HepG2 (cell line): ENCODE results near the gene BAIAP3. TPM values are rescaled to one million over a fixed set of nuclear protein-coding genes. Genes with fewer than 3 reads are reported as not detected.

Experiments used
- ATAC-seq: fragments of 200-7000 bp; cut with Tn5 transposase; 3 replicates; pipeline ENCODE4 v1.9.1; 2020; ENCODE audit warnings: mild to moderate bottlenecking, moderate library complexity
- BruUV-seq: library from RNA; stranded (reverse); fragments of 400-500 nt; replicated peaks from 2 replicates; lab custom pipeline; 2021; lab: Mats Ljungman, UMichigan
- CTCF ChIA-PET: fragments of 300-600 bp; formaldehyde crosslinking; extraction: SDS; loops from one replicate; lab custom pipeline; 2021; ENCODE audit warnings: low total read pairs, inconsistent platforms, low intra/inter-chr PET ratio; lab: Yijun Ruan, JAX
- POLR2A ChIA-PET: fragments of 350-600 bp; sonication (Branson Sonifier 250); formaldehyde crosslinking; loops from one replicate; lab custom pipeline; 2020; ENCODE audit warnings: antibody characterized with exemption, inconsistent platforms; lab: Yijun Ruan, JAX
- DNase-seq: peaks from one replicate; pipeline ENCODE4 v3.0.0-alpha.2; 2015; ENCODE audit warnings: low spot score
- FAIRE-seq: peaks from 3 replicates; lab custom pipeline; 2011; peaks lifted over from hg19 to GRCh38; lab: Jason Lieb, UNC
- H2AFZ ChIP-seq: one replicate; pipeline ENCODE4 v1.6.1; 2011; ENCODE audit warnings: low read length, inconsistent platforms
- H3K27ac ChIP-seq: fragments of 300-600 bp; 3 replicates; pipeline ENCODE4 v1.8.0; 2011; ENCODE audit warnings: mixed run types, mild to moderate bottlenecking, mixed read lengths, low read length, inconsistent platforms; ENCODE audit not compliant: insufficient read depth; ENCODE audit errors: extremely low read length
- H3K27me3 ChIP-seq, 2 experiments: fragments of 200-600 bp in 1 of 2; 2 replicates in 1 of 2; 3 replicates in 1 of 2; pipeline versions ENCODE4 v1.6.0 to v1.8.0; 2011; ENCODE audit warnings: low read length in 2 of 2, mild to moderate bottlenecking in 2 of 2, moderate library complexity in 2 of 2, inconsistent platforms in 1 of 2; ENCODE audit not compliant: insufficient read depth in 2 of 2, control insufficient read depth in 1 of 2
- H3K36me3 ChIP-seq, 2 experiments: fragments of 200-600 bp in 1 of 2; replicated peaks in 1 of 2; 2 replicates in 1 of 2; 3 replicates in 1 of 2; pipeline versions ENCODE4 v1.5.1 to v1.8.0; 2011; ENCODE audit warnings: low read length in 2 of 2, inconsistent platforms in 1 of 2; ENCODE audit not compliant: insufficient read depth in 2 of 2, control insufficient read depth in 1 of 2
- H3K4me1 ChIP-seq: 2 replicates; pipeline ENCODE4 v1.5.1; 2012; ENCODE audit warnings: low read length, inconsistent platforms; ENCODE audit not compliant: insufficient read depth
- H3K4me2 ChIP-seq: 2 replicates; pipeline ENCODE4 v1.6.0; 2011; ENCODE audit warnings: low read depth, low read length, inconsistent platforms
- H3K4me3 ChIP-seq, 3 experiments: fragments of 200-600 bp in 1 of 3; sonication (generic), shearing (Covaris generic) in 1 of 3; replicated peaks in 1 of 3; 2 replicates each; pipeline ENCODE4 v1.5.1; 2011 to 2016; ENCODE audit warnings: low read length in 3 of 3, inconsistent platforms in 2 of 3, low read depth in 2 of 3, mild to moderate bottlenecking in 2 of 3, control low read depth in 1 of 3, mixed read lengths in 1 of 3; ENCODE audit not compliant: insufficient read depth in 1 of 3
- H3K79me2 ChIP-seq: one replicate; pipeline ENCODE4 v1.6.1; 2011; ENCODE audit warnings: low read length, inconsistent platforms; ENCODE audit not compliant: insufficient read depth
- H3K9ac ChIP-seq: 2 replicates; pipeline ENCODE4 v1.6.0; 2011; ENCODE audit warnings: mild to moderate bottlenecking, low read depth, low read length, inconsistent platforms; ENCODE audit not compliant: insufficient read depth
- H3K9me3 ChIP-seq: 2 replicates; pipeline ENCODE4 v1.5.1; 2012; ENCODE audit warnings: mild to moderate bottlenecking, low read length
- H4K20me1 ChIP-seq: 2 replicates; pipeline ENCODE4 v1.6.0; 2011; ENCODE audit warnings: inconsistent platforms, mild to moderate bottlenecking, low read length, moderate library complexity; ENCODE audit not compliant: insufficient read depth
- DRAP1 ChIP-seq: IDR thresholded peaks from 2 replicates; pipeline ENCODE4 v1.6.1; 2016; ENCODE audit warnings: missing genetic modification reagents, missing compliant biosample characterization
- EZH2 ChIP-seq: conservative IDR thresholded peaks from 2 replicates; pipeline ENCODE4 v1.6.1; 2012; ENCODE audit warnings: mild to moderate bottlenecking, low read depth, low read length, moderate library complexity
- FOXP4 ChIP-seq: sonication (generic); formaldehyde crosslinking; IDR thresholded peaks from 2 replicates; pipeline ENCODE4 v1.4.0; 2020; ENCODE audit warnings: missing genetic modification reagents
- LCORL ChIP-seq, 2 experiments: fragments of 450-650 bp in 1 of 2; sonication (generic) in 1 of 2; formaldehyde crosslinking in 1 of 2; IDR thresholded peaks; 2 replicates each; pipeline versions ENCODE4 v1.5.0 to v1.6.1; 2017 to 2020; ENCODE audit warnings: antibody characterized with exemption in 1 of 2, missing genetic modification reagents in 1 of 2
- NPAS2 ChIP-seq: sonication (generic); formaldehyde crosslinking; IDR thresholded peaks from 2 replicates; pipeline ENCODE4 v1.8.0; 2022; ENCODE audit warnings: mild to moderate bottlenecking, missing genetic modification reagents, borderline replicate concordance
- PCBP1 ChIP-seq: fragments of 200-400 bp; formaldehyde crosslinking; IDR thresholded peaks from 2 replicates; pipeline ENCODE4 v1.6.1; 2017; ENCODE audit warnings: mild to moderate bottlenecking, low read depth, low read length, borderline replicate concordance
- TCF7L2 ChIP-seq: IDR thresholded peaks from 2 replicates; pipeline ENCODE4 v1.6.1; 2011; ENCODE audit warnings: mild to moderate bottlenecking, low read depth, low read length, moderate library complexity
- TGIF2 ChIP-seq: IDR thresholded peaks from 2 replicates; pipeline ENCODE4 v1.6.1; 2016; ENCODE audit warnings: control low read depth, missing compliant biosample characterization
- ZBTB7B ChIP-seq: sonication (generic); formaldehyde crosslinking; IDR thresholded peaks from 2 replicates; pipeline ENCODE4 v1.4.0; 2020; ENCODE audit warnings: missing genetic modification reagents
- ZNF354B ChIP-seq: sonication (generic); formaldehyde crosslinking; IDR thresholded peaks from 2 replicates; pipeline ENCODE4 v1.8.0; 2022; ENCODE audit warnings: mild to moderate bottlenecking, missing genetic modification reagents
- ZNF747 ChIP-seq: sonication (generic); formaldehyde crosslinking; IDR thresholded peaks from 2 replicates; pipeline ENCODE4 v1.8.1; 2023; ENCODE audit warnings: missing genetic modification reagents, mild to moderate bottlenecking, borderline replicate concordance
- ZNF788 ChIP-seq: sonication (generic); formaldehyde crosslinking; IDR thresholded peaks from 2 replicates; pipeline ENCODE4 v1.5.0; 2020; ENCODE audit warnings: mild to moderate bottlenecking, missing genetic modification reagents, borderline replicate concordance
- ZNF879 ChIP-seq: sonication (generic); formaldehyde crosslinking; IDR thresholded peaks from 2 replicates; pipeline ENCODE4 v1.8.1; 2023; ENCODE audit warnings: missing genetic modification reagents
- WGBS: methylation state at CpG from one replicate; pipeline ENCODE4 v1.1.6; 2017; ENCODE audit warnings: low lambda C conversion rate; 5-methylcytosine and 5-hydroxymethylcytosine counted together
- in situ Hi-C: cut with HindIII; loops from 2 replicates; pipeline ENCODE4 v1.10.0; 2017; ENCODE audit warnings: low pct_unique_long_range_greater_than_20kb; ENCODE audit not compliant: extremely low pct_ligation_motif_present
- intact Hi-C: fragments of 100-400 bp; cut with micrococcal nuclease; formaldehyde crosslinking; loops from one replicate; pipeline ENCODE4 v1.10.0; 2022; ENCODE audit not compliant: unreplicated experiment
- polyA plus RNA-seq, 8 experiments: library from polyadenylated mRNA; depleted of rRNA in 3 of 8; stranded (reverse) in 7 of 8; unstranded in 1 of 8; fragments of >200 nt; fragmentation: Illumina TruSeq in 4 of 8; extraction: Trizol in 4 of 8; gene quantifications; 2 replicates each; pipeline versions ENCODE4 v1.2.1 to v1.2.3, GENCODE V29; 2011 to 2016; ENCODE audit warnings: low read depth in 4 of 8, missing spikeins in 1 of 8, mixed read lengths in 1 of 8; ENCODE audit not compliant: insufficient read depth in 1 of 8
- total RNA-seq, 5 experiments: library from RNA; depleted of rRNA; stranded (reverse); fragments of >200 nt; fragmentation: Illumina TruSeq; extraction: Trizol; gene quantifications; 2 replicates each; pipeline ENCODE4 v1.2.3, GENCODE V29; 2016; ENCODE audit warnings: low read depth in 1 of 5
- TF ChIP-seq, protein P1 (sequence below): sonication (generic); formaldehyde crosslinking; conservative IDR thresholded peaks from 2 replicates; pipeline ENCODE4 v1.4.0; 2020; ENCODE audit warnings: mild to moderate bottlenecking, missing genetic modification reagents, moderate library complexity

Gene BAIAP3
- total and polyA plus RNA-seq, 2 of the 13 experiments (the other 11 are each of a cell fraction or from before 2014, with no cell fraction given): 3.2 to 5.7 TPM

GRCh38 chr16:1330931-1331711 is 2.3 kb upstream of the BAIAP3 start (continued):
- TF ChIP-seq ZNF354B (no peak), PCBP1 (no peak)

- ATAC-seq (peak; percentile 72), FAIRE-seq (peak; percentile 70), DNase-seq (peak; percentile 92)
- intact Hi-C loops (no loop called here), in situ Hi-C loops (no loop called here)
- peak overlapping the region; percentile 99 for H3K4me2 ChIP-seq
- ChIA-PET POLR2A (interaction anchor here (0.6 to 3.6 kb wide), 6 partner anchors 8 to 89 kb away, joined by 3 to 25 read pairs (median 4); partner anchors contain the start of genes UBE2I and UQCC4), CTCF (no interaction called here)
- H3K9me3 ChIP-seq: no peaks in the 10 kb centered on the region
- whole genome bisulfite sequencing: 5% methylated on average over 17 of the region's 34 CpGs
- H3K27ac ChIP-seq: peak overlapping the region; percentile 82
- H3K27me3 ChIP-seq: peaks cover 15 to 46% of the 10 kb centered on the region in 2 experiments
- no peak overlapping the region for H2AFZ ChIP-seq
- peaks cover 31% of the 10 kb centered on the region for H3K4me1 ChIP-seq
- no TSS peak for BruUV-seq
- 0 out of 2 replicates have a peak, but pooled peaks cover 3% of the 10 kb centered on the region for H4K20me1 ChIP-seq
- H3K79me2 ChIP-seq: no peaks in the 10 kb centered on the region
- peak overlapping the region; percentile 91 for H3K9ac ChIP-seq
- H3K4me3 ChIP-seq: peak overlapping the region; percentile 38 to 79 (median 61)
- H3K36me3 ChIP-seq: no peaks in the 10 kb centered on the region
- no peak for TF ChIP-seq TCF7L2
- TF ChIP-seq FOXP4: peak; percentile 91
- TF ChIP-seq TGIF2 (CRISPR knock-in tag): peak; percentile 73
- TF ChIP-seq NPAS2 (CRISPR knock-in tag): no peak
- TF ChIP-seq ZBTB7B (CRISPR knock-in tag): peak; percentile 59; the same call in 1 of the 2 replicates
- no peak for TF ChIP-seq EZH2
- TF ChIP-seq LCORL (IDR thresholded peaks at IDR 0.05): no peak
- peak; percentile 27; the same call in 1 of the 2 replicates for TF ChIP-seq LCORL (CRISPR knock-in tag; IDR thresholded peaks at IDR 0.05)
- TF ChIP-seq, protein P1, sequence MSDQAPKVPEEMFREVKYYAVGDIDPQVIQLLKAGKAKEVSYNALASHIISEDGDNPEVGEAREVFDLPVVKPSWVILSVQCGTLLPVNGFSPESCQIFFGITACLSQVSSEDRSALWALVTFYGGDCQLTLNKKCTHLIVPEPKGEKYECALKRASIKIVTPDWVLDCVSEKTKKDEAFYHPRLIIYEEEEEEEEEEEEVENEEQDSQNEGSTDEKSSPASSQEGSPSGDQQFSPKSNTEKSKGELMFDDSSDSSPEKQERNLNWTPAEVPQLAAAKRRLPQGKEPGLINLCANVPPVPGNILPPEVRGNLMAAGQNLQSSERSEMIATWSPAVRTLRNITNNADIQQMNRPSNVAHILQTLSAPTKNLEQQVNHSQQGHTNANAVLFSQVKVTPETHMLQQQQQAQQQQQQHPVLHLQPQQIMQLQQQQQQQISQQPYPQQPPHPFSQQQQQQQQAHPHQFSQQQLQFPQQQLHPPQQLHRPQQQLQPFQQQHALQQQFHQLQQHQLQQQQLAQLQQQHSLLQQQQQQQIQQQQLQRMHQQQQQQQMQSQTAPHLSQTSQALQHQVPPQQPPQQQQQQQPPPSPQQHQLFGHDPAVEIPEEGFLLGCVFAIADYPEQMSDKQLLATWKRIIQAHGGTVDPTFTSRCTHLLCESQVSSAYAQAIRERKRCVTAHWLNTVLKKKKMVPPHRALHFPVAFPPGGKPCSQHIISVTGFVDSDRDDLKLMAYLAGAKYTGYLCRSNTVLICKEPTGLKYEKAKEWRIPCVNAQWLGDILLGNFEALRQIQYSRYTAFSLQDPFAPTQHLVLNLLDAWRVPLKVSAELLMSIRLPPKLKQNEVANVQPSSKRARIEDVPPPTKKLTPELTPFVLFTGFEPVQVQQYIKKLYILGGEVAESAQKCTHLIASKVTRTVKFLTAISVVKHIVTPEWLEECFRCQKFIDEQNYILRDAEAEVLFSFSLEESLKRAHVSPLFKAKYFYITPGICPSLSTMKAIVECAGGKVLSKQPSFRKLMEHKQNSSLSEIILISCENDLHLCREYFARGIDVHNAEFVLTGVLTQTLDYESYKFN (CRISPR knock-in tag): peak; percentile 73
- no peak for TF ChIP-seq ZNF879
- TF ChIP-seq ZNF747 (CRISPR knock-in tag): 0 out of 2 replicates have a peak, but pooled peaks have one; percentile 53
- TF ChIP-seq DRAP1 (CRISPR knock-in tag): peak; percentile 19; the same call in 1 of the 2 replicates
- TF ChIP-seq ZNF788 (CRISPR knock-in tag): peak; percentile 64; the same call in 1 of the 2 replicates
Observed at GRCh38 chr16:1331712-1332617, 1.5 kb upstream of the BAIAP3 start.
